Measurements from ENCODE around the gene TFAP2D.
A peak's percentile ranks its signal among the peaks of the same experiment; 100 is the strongest.

The TFAP2D gene

GRCh38 chr6:50713226-50713625 is at the start of gene TFAP2D:
TFAP2D (plus strand) TSS chr6:50713526; CDS start chr6:50714056, 530 bp downstream.
- DNase-seq, result no peak

- DNase-seq, result no peak
Observed at GRCh38 chr6:50663806-50664205, 49.5 kb upstream of the TFAP2D start.

- DNase-seq, result no peak
Observed at GRCh38 chr6:50666089-50666488, 47.2 kb upstream of the TFAP2D start.

GRCh38 chr6:50681213-50681824 is 32.0 kb upstream of the TFAP2D start:
- no peak for DNase-seq

- no peak for DNase-seq
Observed at GRCh38 chr6:50689210-50689609, 24.1 kb upstream of the TFAP2D start.

GRCh38 chr6:50691814-50692495 is 21.4 kb upstream of the TFAP2D start:
- DNase-seq, result no peak

- DNase-seq, result peak; percentile 0
Observed at GRCh38 chr6:50698546-50698945, 14.8 kb upstream of the TFAP2D start.

GRCh38 chr6:50699051-50699775 is 14.1 kb upstream of the TFAP2D start:
- peak; percentile 49 for DNase-seq

GRCh38 chr6:50706575-50706974 is 6.8 kb upstream of the TFAP2D start:
- no peak for DNase-seq

GRCh38 chr6:50707191-50707590 is 6.1 kb upstream of the TFAP2D start:
- no peak for DNase-seq

GRCh38 chr6:50707652-50708300 is 5.5 kb upstream of the TFAP2D start:
- no peak for DNase-seq

- DNase-seq, result no peak
Observed at GRCh38 chr6:50708664-50709365, 4.5 kb upstream of the TFAP2D start.

GRCh38 chr6:50709366-50709734 is 4.0 kb upstream of the TFAP2D start:
- DNase-seq, result no peak

- DNase-seq, result no peak
Observed at GRCh38 chr6:50711686-50712085, 1.6 kb upstream of the TFAP2D start.

- DNase-seq, result no peak
Observed at GRCh38 chr6:50712291-50712690, 1.0 kb upstream of the TFAP2D start.

- DNase-seq, result no peak
Observed at GRCh38 chr6:50713977-50714486, 706 bp downstream of the TFAP2D start.

- DNase-seq, result no peak
Observed at GRCh38 chr6:50714487-50715379, 1.4 kb downstream of the TFAP2D start.

- DNase-seq, result no peak
Observed at GRCh38 chr6:50716899-50717509, 3.7 kb downstream of the TFAP2D start.

GRCh38 chr6:50717734-50718457 is 4.6 kb downstream of the TFAP2D start:
- DNase-seq, result no peak

GRCh38 chr6:50718566-50718965 is 5.2 kb downstream of the TFAP2D start:
- no peak for DNase-seq

GRCh38 chr6:50720623-50721022 is 7.3 kb downstream of the TFAP2D start:
- peak; percentile 1 for DNase-seq

All from fibroblast of upper back skin (primary cell).